Measurements from ENCODE around the gene MFSD6.

- TF ChIP-seq EZH2 (IDR thresholded peaks at IDR 0.05; ENCODE audit: low read depth, low read length, severe bottlenecking), result no peak
- no peak for TF ChIP-seq RFX5 (IDR thresholded peaks at IDR 0.05; ENCODE audit: borderline replicate concordance, low read depth, low read length)
- TF ChIP-seq CTCF (IDR thresholded peaks at IDR 0.05; ENCODE audit: control extremely low read depth in 1 of 3, insufficient read depth in 1 of 3, low read depth in 1 of 3, low read length in 3 of 3), result no peak
- no peak for TF ChIP-seq SIRT6 (IDR thresholded peaks at IDR 0.05; ENCODE audit: low read length)
- no peak for TF ChIP-seq TBP (IDR thresholded peaks at IDR 0.05; ENCODE audit: low read depth, low read length)
- no peak for TF ChIP-seq SIN3A (conservative IDR thresholded peaks at IDR 0.05 in 1 of 2, IDR thresholded peaks at IDR 0.05 in 1 of 2; ENCODE audit: low read depth in 1 of 2, low read length in 2 of 2)
- no peak for TF ChIP-seq CEBPB (IDR thresholded peaks at IDR 0.05; ENCODE audit: low read depth, low read length)
- TF ChIP-seq EGR1 (IDR thresholded peaks at IDR 0.05; ENCODE audit: borderline replicate concordance, low read depth, low read length), result no peak
- TF ChIP-seq POLR2A (IDR thresholded peaks at IDR 0.05; ENCODE audit: control extremely low read depth in 1 of 2, low read depth in 2 of 2, low read length in 2 of 2), result no peak
- TF ChIP-seq SAP30 (IDR thresholded peaks at IDR 0.05; ENCODE audit: insufficient read depth, insufficient replicate concordance, low read length), result no peak
Observed at GRCh38 chr2:190365499-190366204, 42.5 kb upstream of the MFSD6 start.
